Hematopoietic multipotent progenitor cell treated with erythropoietin and hydrocortisone succinate and interleukin-3 and kit ligand, for 6 days (in vitro differentiated cells): ENCODE measurements around the gene MEIS2.

Source experiments
- DNase-seq: peaks from one replicate; pipeline ENCODE4 v3.0.0-alpha.2; 2015

Gene MEIS2

GRCh38 chr15:36917411-36918267, 182.7 kb downstream of the MEIS2 start:
- no peak for DNase-seq

- DNase-seq, result no peak
Observed at GRCh38 chr15:36914960-36915808, 185.2 kb downstream of the MEIS2 start.

GRCh38 chr15:36914466-36914865, 185.9 kb downstream of the MEIS2 start:
- DNase-seq, result no peak

- DNase-seq, result no peak
Observed at GRCh38 chr15:36912311-36912712, 188.0 kb downstream of the MEIS2 start.

GRCh38 chr15:36911322-36911944, 188.9 kb downstream of the MEIS2 start:
- no peak for DNase-seq

GRCh38 chr15:36908991-36909390, 191.4 kb downstream of the MEIS2 start:
- no peak for DNase-seq

- DNase-seq, result no peak
Observed at GRCh38 chr15:36907295-36907694, 193.1 kb downstream of the MEIS2 start.

- no peak for DNase-seq
Observed at GRCh38 chr15:36905908-36906307, 194.4 kb downstream of the MEIS2 start.

- no peak for DNase-seq
Observed at GRCh38 chr15:36904715-36905114, 195.6 kb downstream of the MEIS2 start.

- DNase-seq, result no peak
Observed at GRCh38 chr15:36903922-36904556, 196.3 kb downstream of the MEIS2 start.

GRCh38 chr15:36903195-36903594, 197.2 kb downstream of the MEIS2 start:
- DNase-seq, result no peak

GRCh38 chr15:36901012-36901411, 199.3 kb downstream of the MEIS2 start:
- no peak for DNase-seq

- no peak for DNase-seq
Observed at GRCh38 chr15:36899696-36900095, 200.7 kb downstream of the MEIS2 start.

- no peak for DNase-seq
Observed at GRCh38 chr15:36898536-36899126, 201.7 kb downstream of the MEIS2 start.

GRCh38 chr15:36897834-36898233, 202.5 kb downstream of the MEIS2 start:
- DNase-seq, result no peak

- DNase-seq, result no peak
Observed at GRCh38 chr15:36896949-36897348, 203.4 kb downstream of the MEIS2 start.

GRCh38 chr15:36894075-36894474, 206.3 kb downstream of the MEIS2 start:
- no peak for DNase-seq

- DNase-seq, result no peak
Observed at GRCh38 chr15:36893276-36893675, 207.1 kb downstream of the MEIS2 start.

GRCh38 chr15:36888011-36888992, 212.0 kb downstream of the MEIS2 start:
- no peak for DNase-seq

- DNase-seq, result no peak
Observed at GRCh38 chr15:36887214-36887961, 213.0 kb downstream of the MEIS2 start.

GRCh38 chr15:36886701-36887100, 213.6 kb downstream of the MEIS2 start:
- DNase-seq, result no peak
